SH-SY5Y (cell line): ENCODE measurements around the gene UGGT2.

ENCODE experiments used
- GATA2 ChIP-seq: IDR thresholded peaks from 2 replicates; pipeline ENCODE4 v1.6.1; 2011; ENCODE audit warnings: mild to moderate bottlenecking, low read depth, low read length
- GATA3 ChIP-seq: IDR thresholded peaks from 2 replicates; pipeline ENCODE4 v1.6.1; 2011; ENCODE audit warnings: low read depth, mild to moderate bottlenecking, low read length, moderate library complexity

DNA sequence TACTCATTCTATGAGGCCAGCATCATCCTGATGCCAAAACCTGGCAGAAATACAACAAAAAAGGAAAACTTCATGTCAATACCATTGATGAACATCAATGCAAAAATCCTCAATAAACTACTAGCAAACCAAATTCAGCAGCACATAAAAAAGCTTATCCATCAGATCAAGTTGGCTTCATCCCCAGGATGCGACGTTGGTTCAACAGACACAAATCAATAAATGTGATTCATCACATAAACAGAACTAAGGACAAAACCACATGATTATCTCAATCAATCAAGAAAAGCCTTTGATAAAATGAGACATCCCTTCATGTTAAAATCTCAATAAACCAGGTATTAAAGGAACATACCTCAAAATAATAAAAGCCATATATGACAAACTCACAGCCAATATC is 134.3 kb downstream of the UGGT2 start:
- TF ChIP-seq GATA2 (no peak), GATA3 (no peak)
